Measurements from ENCODE around the gene SUCNR1.
"Not testable (repeated sequence)": the region's sequence is repeated elsewhere in the genome, so short reads cannot be mapped to it uniquely, and the experiment has no call there.

The SUCNR1 gene

DNA sequence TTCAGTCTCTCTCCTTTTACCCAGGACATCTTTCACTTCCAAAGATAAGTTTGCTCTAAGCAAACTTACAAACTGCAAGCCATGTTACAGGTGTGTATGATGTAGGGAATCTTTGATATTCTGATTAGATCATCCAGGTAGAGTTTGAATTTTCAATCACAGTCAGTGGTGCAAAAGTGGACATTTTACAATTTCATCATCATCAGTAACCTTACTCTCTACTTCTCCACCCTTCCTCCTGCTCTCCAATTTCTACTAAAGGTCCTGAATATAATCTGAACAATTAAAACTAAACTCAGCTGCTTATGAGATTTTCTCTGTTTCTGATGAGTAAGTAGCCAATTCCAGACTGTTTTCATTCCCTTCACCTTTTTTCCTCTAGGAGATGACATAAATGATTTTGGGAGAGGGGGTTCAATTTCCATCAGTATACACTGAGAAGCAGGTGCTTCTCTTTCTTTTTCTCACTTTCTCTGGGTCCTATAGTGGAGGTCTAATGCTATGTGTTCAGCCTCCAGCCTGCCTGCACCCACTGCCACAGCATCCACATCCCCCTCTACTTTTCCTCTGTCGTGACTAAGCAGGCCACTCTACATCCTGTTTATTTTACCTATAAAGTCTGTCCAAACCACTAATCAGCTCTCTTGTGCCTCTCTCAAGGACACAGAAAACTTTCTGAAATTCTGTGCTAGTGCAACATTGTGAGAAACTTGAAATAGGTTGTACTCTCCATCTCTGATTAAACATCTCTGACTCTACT is 27.6 kb downstream of the SUCNR1 start:
- DNase-seq (ENCODE audit: low read depth), result no peak

DNA sequence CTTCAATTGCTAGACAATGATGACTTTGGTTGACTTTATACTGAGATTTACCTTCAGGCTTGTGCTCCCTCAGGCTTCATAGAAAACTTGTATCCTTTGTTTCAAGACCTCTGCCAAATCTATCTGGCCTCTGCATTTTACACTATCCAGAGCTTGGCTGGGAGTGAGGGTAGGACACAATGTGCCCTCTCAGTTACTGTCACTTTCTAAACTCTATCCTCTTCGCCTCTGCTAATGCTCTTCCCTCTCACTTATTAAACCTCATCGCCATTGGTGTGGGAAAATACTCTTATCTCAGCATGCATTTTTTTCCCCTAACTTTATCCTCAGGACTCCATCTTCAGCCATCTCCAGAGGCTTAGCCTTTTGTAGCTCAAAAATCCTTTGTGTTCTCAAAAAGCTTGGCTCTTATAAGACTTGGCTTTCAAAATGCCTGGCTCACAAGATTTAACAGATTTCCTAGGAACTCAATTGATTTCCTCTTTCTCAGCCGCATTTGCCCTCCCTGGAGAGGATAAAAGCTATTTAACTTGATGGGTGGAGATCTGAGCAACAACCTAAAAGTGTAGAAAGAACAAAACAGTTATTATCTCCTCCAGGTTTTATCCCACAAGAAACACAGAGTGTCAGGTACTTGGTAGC is 28.3 kb downstream of the SUCNR1 start:
- DNase-seq (ENCODE audit: low read depth), result no peak

DNA sequence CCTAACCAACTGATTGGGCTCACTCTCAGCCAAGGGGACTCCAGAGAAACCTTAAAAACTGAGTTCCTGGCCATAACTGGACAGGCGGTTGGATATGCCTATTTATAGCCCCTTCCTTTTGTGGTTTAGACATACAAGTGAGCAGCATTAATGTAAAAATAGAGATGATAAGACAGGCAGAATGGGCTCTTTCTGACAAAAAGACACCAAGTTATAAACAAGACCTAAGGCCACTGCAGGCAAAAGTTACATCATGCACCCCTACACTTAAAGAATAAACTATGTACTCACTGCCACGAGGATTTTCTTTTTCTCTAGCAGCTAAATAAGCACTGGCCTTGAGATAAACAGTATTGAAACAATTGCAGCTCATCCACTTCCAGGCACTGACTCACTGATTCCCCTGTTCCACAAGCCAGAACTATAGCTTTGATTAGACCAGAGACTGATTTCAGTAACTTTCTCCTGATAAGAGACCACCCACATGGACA is 30.1 kb downstream of the SUCNR1 start:
- DNase-seq (ENCODE audit: low read depth), result peak; percentile 49

DNA sequence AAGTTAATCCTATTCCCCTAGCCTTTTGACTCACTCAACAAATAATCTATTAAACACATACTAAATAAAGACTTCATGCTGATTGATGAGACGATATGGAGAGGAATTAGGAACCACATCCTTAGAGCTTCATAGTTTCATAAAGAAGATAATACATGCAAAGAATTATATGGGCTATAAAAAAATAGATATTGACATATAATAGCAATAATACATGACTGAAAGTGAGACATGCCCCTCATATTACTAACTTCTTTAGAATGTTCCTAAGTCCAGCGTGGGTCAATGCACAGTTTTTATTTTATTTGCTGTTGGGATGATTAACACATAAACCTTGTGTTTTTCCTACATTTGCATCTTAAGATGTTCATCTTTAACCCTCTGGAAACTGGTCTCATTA is 32.2 kb downstream of the SUCNR1 start:
- no peak for DNase-seq (ENCODE audit: low read depth)

DNA sequence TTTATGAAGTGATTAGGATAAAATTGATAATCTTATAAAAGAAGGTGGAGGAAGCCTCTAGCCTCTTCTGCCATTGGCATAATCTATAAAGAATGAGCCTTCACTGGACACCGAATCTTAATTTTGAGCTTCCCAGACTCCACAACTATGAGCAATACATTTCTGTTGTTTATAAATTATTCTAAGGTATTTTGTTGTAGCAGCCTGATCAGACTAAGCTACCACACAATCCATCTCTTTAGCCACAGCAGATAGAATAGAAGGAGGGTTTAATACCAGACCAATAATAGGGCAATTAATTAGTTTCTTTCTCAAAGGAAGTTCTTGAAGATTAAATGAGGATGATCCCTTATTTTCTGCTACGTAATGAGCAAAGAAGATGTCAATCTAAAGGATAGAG is 33.3 kb downstream of the SUCNR1 start:
- DNase-seq (ENCODE audit: low read depth), result no peak

DNA sequence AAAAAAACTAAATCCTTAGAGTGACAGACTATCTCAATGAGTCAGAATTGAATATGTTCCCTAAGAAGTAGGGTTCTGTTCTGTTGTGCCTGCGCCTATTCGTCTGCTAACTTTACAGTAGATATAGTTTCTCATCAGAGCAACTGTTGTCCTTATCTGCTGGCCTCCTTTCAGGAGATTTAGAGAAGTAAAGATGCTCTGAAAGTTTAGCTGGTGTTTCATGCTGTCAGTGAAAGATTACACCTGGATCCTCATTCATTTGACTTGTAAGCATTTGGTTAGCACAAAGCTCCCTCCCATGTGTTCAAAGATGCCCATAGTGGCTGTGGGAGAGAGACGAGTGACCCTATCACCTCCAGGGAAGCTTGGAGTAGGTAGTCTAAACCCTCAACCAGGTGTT is 35.0 kb downstream of the SUCNR1 start:
- DNase-seq (ENCODE audit: low read depth), result no peak

DNA sequence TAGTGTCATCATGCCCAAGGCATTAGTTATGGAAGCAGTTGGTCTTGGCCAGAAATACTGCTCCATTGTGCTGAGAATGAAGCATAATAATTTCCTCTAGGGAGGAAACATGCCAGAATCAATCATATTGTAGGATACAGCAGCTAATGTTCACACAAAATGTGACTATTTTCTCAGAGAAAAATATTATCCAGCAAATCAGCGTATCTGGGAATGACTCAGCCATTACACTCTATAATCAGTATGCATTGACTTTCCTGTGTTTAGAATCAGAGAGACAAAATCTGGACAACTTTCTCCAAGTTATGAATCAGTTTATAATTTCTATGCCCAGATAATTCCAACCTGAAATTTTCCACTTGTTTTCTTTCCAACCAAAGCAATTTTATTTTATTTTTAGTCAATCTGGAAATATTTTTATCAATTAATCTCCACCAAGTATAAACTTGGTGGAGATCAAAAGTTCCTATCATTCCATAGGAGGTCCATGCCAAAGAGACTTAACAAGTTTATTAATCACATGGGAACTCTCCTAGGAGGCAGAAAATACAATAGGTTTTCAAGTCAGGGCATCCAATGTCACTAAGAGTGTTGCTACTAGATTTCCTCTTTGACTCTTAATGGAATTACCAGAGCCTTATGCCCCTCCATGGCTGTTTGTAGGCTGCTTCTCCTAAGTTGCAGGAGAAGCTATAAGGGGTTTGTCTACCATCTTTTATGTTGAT is 36.4 kb downstream of the SUCNR1 start:
- no peak for DNase-seq (ENCODE audit: low read depth)

DNA sequence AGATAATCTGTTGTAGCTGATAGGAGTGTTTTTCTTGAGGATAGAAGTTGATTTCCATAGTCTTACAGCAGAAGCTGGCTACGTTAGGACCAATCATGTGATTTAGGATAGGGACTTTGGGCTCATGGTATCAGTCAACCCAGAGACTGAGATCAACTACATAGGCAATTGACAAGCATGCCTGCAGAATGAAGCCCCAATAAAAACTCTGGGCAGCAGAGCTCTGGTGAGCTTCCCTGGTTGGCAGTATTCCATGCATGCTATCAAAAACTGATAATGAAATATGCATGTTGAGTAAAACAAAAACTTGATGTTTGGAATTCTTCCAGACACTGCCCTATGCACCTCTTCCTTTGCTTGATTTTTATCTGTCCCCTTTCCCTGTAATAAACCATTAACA is 38.0 kb downstream of the SUCNR1 start:
- no peak for DNase-seq (ENCODE audit: low read depth)

DNA sequence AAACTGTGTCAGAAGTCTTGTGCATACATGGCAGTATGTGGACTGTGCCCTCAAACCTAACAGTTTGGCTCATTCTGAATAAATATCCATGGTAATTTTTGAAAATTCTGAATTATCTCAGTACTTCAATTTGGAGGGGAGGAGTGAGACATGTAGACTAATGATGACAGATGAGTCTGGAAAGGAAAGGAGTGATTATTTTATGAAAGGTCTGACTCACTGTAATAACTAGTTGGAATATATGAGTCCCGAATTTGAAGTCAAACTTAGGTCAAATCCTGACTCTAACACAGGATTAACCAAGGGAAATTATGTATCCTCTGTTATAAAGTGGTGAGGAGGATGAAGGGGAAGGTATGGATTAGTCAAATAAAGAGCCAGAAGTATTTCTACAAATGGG is 38.6 kb downstream of the SUCNR1 start:
- DNase-seq (ENCODE audit: low read depth), result no peak

DNA sequence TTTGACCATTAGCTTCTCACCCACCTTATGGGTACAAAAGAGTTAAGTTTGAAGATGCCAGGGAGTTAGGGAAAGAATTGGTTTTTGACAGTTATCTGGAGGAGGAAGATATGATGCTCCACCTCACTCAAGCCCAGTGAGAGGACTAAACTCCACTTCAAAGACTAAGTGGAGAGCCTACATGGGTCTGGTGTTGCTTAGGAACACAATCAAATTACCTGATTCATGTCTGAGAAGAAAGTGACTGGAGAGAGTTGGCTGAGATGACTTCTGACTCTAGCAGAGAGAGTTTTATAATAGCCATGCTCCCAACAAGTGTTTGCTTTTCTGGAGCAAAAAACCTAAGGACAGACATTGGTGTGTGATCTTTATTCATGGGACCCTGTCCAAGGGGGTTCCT is 43.3 kb downstream of the SUCNR1 start:
- DNase-seq (ENCODE audit: low read depth), result no peak

DNA sequence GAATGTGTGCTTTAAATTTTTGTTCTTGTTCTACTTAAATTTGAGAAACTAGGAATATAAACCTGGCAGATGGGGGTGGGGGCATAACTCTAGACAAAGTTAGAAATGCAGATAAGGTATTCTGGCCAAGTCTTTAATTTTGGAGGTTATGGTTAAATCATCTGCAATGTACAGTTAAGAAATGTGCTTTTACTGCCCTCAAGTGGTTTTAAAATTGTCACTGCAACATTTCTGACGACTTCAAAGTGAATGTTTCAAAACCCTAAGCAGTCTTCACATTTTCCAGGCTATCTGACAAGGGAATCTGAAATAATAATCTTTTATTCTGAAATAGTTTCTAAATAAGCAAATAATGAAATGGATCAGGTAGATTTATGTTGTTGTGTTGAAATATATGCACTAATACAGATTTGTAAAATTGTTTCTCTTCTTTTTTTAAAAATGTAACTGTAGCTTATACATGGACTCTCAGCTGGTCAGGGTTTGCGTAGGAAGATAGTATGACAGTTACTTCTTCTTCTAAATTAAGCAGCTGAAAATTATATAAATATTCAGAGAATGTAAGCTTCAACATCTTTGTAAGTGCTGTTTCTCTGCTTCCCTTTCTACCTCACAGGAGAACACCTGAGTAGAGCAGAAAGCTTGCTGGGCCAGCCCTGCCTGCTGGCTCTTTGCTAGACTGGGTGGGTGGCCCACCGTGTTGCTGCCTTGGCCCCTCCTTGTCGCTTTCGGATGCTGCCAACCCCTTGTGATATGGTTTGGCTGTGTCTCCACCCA is 45.0 kb downstream of the SUCNR1 start:
- DNase-seq (ENCODE audit: low read depth), result no peak

DNA sequence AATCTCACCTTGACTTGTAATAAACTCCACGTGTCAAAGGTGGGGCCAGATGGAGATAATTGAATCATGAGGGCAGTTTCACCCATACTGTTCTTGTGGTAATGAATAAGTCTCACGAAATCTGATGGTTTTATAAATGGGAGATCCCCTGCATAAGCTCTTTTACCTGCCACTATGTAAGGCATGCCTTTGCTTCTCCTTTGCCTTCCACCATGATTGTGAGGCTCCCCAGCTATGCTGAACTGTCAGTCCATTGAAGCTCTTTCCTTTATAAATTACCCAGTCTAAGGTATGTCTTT is 45.5 kb downstream of the SUCNR1 start:
- DNase-seq (ENCODE audit: low read depth), result no peak

DNA sequence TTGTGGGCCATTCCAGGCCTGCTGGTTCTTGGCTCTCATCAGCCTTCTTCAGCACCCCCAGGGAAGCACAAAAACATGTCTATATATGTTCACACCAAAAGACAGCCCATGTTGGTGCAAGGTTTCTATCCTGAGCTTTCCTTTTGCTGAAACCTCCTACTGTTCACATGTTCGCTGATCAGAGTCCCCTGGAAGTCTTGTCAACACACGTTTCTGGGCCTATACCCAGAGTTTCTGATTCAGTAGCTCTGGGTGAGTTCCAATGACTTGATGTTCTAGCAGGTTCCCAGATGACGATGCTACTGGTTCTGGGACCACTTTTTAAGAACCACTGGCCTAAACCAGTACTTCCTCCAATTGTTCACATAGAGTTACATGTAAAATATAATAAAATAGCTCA is 46.0 kb downstream of the SUCNR1 start:
- DNase-seq (ENCODE audit: low read depth), result no peak

DNA sequence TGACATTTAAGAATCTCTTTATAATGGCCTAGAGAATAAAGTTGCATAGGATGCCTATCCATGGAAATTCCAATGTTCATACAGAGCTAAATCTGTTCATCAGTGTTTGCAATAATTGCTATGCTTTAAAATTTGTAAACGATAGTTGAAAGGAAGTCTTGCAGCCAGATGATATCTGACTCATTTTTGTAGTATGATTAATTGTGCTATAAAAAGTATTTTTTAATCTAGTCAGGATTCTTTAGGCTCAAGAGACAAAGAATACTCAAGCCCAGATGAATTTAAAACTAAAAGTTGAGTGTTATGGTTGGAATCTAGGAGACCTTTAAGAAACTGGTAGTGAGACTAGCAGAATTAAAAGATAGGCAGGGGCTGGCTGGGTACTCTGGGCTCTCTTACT is 50.5 kb downstream of the SUCNR1 start:
- DNase-seq (ENCODE audit: low read depth), result no peak

DNA sequence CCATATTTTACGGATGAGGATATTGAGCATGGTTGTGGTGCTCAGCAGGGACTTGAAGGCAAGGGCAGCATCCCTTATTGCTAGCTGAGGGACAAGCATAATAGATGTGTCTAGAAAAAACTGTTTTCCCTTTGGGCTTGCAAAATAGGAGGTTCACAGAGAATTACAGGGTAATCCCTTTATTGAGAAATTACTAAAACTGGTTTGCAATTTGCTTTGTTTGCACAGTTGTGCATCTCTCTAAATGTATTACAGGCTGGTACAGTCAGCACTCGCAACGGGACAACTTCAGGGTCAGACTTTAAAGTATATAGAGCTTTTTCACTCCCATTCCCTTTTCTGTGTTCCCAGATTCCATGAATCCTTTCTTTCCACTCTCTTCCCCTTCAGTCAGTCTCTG is 51.3 kb downstream of the SUCNR1 start:
- DNase-seq (ENCODE audit: low read depth), result no peak

DNA sequence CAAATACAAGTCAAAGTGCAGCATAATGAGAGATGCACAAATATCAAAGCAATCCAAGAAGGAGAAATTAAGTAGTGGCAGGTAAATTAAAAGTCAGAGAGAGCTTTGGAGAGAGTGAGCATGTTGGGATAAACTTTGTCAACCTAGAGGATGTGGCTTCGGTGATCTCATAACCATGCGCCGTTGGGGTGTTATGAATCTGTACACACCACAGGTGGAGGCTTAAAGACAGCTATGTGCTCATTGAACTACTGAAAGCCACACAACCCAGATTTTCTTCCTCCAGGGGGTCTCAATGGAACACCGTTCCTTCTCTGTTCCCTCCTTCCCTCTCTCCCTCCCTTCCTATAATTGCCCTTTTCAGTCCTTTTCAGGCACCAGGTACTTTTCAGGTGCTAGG is 52.0 kb downstream of the SUCNR1 start:
- DNase-seq (ENCODE audit: low read depth), result no peak

DNA sequence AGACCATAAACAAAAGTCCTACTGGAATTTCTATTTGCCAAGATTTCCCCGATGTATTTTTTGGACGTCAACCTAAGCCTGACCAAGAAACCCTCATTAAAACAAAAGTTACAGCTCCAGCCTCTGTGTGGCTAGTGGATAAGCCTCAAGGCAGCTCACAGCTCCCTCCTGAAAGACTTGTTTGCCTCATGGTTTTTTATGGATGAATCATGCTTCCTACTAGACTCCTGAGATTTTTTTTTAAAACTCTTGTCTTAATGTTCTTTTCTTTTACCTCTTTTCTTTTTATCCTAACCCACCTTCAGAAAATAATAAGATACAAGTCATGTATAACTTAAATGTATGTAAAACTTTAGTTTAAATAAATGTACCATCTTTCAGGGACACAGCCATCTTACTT is 52.4 kb downstream of the SUCNR1 start:
- DNase-seq (ENCODE audit: low read depth), result peak; percentile 67

DNA sequence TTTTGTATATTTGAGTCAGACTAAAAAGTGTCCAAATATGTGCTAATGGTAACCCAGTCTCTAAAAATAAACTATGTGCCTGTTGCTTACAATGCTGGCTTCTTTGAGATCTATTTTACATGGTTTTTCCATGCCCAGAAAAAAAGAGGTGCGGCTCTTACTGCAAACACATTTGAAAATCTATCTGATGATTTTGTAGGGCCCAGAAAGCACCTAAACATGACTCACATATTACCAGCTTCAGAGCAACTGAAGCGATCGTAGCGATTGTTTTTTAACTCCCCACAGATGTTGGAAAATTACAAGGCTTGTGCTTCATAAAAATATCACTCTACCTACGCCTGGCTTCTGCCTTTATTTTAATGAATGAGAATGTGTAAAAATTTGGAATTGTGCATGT is 53.5 kb downstream of the SUCNR1 start:
- DNase-seq (ENCODE audit: low read depth), result peak; percentile 76

DNA sequence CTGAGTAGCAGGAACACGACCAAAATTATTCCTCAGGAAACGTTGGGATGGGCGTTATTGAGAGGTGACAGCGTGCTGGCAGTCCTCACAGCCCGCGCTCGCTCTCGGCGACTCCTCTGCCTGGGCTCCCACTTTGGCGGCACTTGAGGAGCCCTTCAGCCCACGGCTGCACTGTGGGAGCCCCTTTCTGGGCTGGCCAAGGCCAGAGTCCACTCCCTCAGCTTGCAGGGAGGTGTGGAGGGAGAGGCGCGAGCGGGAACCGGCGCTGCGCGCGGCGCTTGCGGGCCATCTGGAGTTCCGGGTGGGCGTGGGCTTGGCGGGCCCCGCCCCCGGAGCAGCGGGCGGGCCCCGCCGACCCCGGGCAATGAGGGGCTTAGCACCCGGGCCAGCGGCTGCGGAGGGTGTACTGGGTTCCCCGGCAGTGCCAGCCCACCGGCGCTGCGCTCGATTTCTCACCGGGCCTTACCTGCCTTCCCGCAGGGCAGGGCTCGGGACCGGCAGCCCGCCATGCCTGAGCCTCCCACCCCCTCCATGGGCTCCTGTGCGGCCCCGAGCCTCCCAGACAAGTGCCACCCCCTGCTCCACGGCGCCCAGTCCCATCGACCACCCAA is 54.6 kb downstream of the SUCNR1 start:
- DNase-seq (ENCODE audit: low read depth), result not testable (repeated sequence)

DNA sequence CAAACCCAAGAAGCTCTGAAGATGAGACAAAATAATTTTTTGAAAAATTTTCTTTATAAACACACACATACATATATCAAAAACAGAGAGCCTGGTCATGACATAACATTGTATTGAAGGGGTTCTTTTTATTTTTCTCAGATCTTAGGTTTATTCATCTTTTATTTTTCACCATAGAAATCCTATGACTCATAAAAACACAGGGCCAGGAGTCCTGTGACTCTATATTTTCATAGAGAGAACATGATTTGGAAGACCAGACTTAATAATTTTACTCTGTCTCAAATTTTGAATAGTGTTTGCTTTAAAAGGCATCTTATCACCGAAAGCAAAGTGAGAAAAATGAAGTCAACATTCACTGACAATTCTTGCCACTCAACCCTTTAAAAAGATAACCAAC is 57.7 kb downstream of the SUCNR1 start:
- no peak for DNase-seq (ENCODE audit: low read depth)

DNA sequence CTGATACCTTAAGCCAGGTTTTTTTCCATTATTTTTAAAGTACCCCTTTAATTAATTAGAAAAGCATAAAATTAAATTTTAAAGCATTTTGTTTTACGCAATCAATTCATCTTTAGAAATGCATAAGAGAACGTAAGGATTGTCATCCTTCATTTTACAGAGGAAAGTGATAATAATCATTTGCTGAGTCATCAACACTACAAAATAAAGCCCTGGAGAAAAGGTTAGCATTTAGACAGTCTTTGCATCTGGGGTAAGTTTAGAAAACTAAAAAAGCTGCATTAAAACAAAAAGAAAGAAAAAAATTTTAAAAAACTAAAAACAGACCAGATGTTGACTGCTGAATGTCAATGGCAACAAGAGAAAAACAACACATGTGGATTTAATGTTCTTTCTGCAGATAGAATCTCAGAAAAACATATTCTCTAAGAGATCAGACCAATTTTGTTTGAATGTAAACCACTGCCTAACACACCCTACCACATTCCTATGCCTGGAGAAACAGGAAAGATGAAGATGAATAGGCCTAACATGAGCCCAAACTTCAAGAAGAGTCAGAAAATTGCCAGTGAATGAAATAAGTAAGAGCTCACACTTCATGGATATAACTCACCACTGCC is 59.9 kb downstream of the SUCNR1 start:
- DNase-seq (ENCODE audit: low read depth), result no peak

All from non-pigmented ciliary epithelial cell (primary cell).